IMR-90 (cell line): ENCODE results near the gene CASP14. TPM values are rescaled to one million over a fixed set of nuclear protein-coding genes. Genes with fewer than 3 reads are reported as not detected.

Experiments
- ATAC-seq: fragments of 200-7000 bp; cut with Tn5 transposase; 2 replicates; pipeline ENCODE4 v1.9.1; 2020; ENCODE audit warnings: low read depth, mild to moderate bottlenecking, moderate library complexity
- BruUV-seq: library from RNA; stranded (reverse); fragments of 400-500 nt; replicated peaks from 2 replicates; lab custom pipeline; 2021; lab: Mats Ljungman, UMichigan
- CTCF ChIA-PET: fragments of 300-600 bp; formaldehyde crosslinking; extraction: SDS; loops from one replicate; lab custom pipeline; 2021; ENCODE audit warnings: antibody characterized with exemption; lab: Yijun Ruan, JAX
- POLR2A ChIA-PET: fragments of 300-600 bp; sonication (Branson Sonifier 250); formaldehyde crosslinking; loops from one replicate; lab custom pipeline; 2022; ENCODE audit warnings: antibody characterized with exemption; ENCODE audit not compliant: unreplicated experiment; lab: Charles Lee
- DNase-seq: peaks from one replicate; pipeline ENCODE4 v3.0.0; 2013
- H2AFZ ChIP-seq: replicated peaks from 2 replicates; pipeline ENCODE3; 2013; ENCODE audit warnings: low read length, mild to moderate bottlenecking; ENCODE audit not compliant: poor library complexity
- H2AK5ac ChIP-seq: 2 replicates; pipeline ENCODE4 v1.6.1; 2013; ENCODE audit warnings: low read depth, low read length, inconsistent platforms
- H2AK9ac ChIP-seq: replicated peaks from 2 replicates; pipeline ENCODE3; 2013; ENCODE audit warnings: mild to moderate bottlenecking, low read depth, low read length, moderate library complexity; ENCODE audit not compliant: poor library complexity
- H2BK120ac ChIP-seq: 2 replicates; pipeline ENCODE4 v1.6.1; 2013; ENCODE audit warnings: low read depth, low read length, inconsistent platforms
- H2BK15ac ChIP-seq: 3 replicates; pipeline ENCODE4 v1.6.1; 2013; ENCODE audit warnings: low read depth, low read length, inconsistent platforms
- H2BK20ac ChIP-seq: 2 replicates; pipeline ENCODE4 v1.6.1; 2013; ENCODE audit warnings: low read depth, mild to moderate bottlenecking, inconsistent platforms, low read length, moderate library complexity
- H2BK5ac ChIP-seq: 2 replicates; pipeline ENCODE4 v1.6.1; 2013; ENCODE audit warnings: mild to moderate bottlenecking, low read depth, low read length, inconsistent platforms; ENCODE audit not compliant: poor library complexity, severe bottlenecking
- H3K14ac ChIP-seq: replicated peaks from 2 replicates; pipeline ENCODE4 v1.6.1; 2013; ENCODE audit warnings: low read depth, low read length, inconsistent platforms
- H3K18ac ChIP-seq: 2 replicates; pipeline ENCODE4 v1.6.1; 2013; ENCODE audit warnings: low read depth, low read length, control low read depth
- H3K23ac ChIP-seq: 2 replicates; pipeline ENCODE4 v1.6.1; 2013; ENCODE audit warnings: low read depth, low read length, inconsistent platforms
- H3K27ac ChIP-seq: 2 replicates; pipeline ENCODE4 v1.5.1; 2013; ENCODE audit warnings: mild to moderate bottlenecking, control low read depth, low read length; ENCODE audit not compliant: insufficient read depth
- H3K27me3 ChIP-seq: 2 replicates; pipeline ENCODE4 v1.6.1; 2013; ENCODE audit warnings: low read length; ENCODE audit not compliant: control insufficient read depth, insufficient read depth
- H3K36me3 ChIP-seq: 2 replicates; pipeline ENCODE4 v1.6.1; 2013; ENCODE audit warnings: low read length, mixed read lengths; ENCODE audit not compliant: control insufficient read depth, insufficient read depth
- H3K4ac ChIP-seq: 2 replicates; pipeline ENCODE4 v1.6.1; 2013; ENCODE audit warnings: low read depth, low read length, inconsistent platforms
- H3K4me1 ChIP-seq: 2 replicates; pipeline ENCODE4 v1.6.1; 2013; ENCODE audit warnings: low read length, mixed read lengths; ENCODE audit not compliant: control insufficient read depth, insufficient read depth
- H3K4me2 ChIP-seq: 2 replicates; pipeline ENCODE4 v1.6.1; 2013; ENCODE audit warnings: low read depth, mild to moderate bottlenecking, control low read depth, low read length, moderate library complexity
- H3K4me3 ChIP-seq: 2 replicates; pipeline ENCODE4 v1.5.1; 2013; ENCODE audit warnings: low read depth, mild to moderate bottlenecking, control low read depth, low read length, moderate library complexity; ENCODE audit not compliant: insufficient read depth
- H3K56ac ChIP-seq: 2 replicates; pipeline ENCODE4 v1.6.1; 2013; ENCODE audit warnings: low read length, inconsistent platforms; ENCODE audit not compliant: insufficient read depth; ENCODE audit errors: extremely low read depth
- H3K79me1 ChIP-seq, 2 experiments: 2 replicates each; pipeline ENCODE4 v1.6.1; 2013; ENCODE audit warnings: low read length in 2 of 2, inconsistent platforms in 1 of 2, low read depth in 1 of 2
- H3K9ac ChIP-seq: 2 replicates; pipeline ENCODE4 v1.6.1; 2013; ENCODE audit warnings: low read depth, low read length, control low read depth
- H3K9me1 ChIP-seq: 2 replicates; pipeline ENCODE4 v1.6.1; 2013; ENCODE audit warnings: low read length, inconsistent platforms; ENCODE audit not compliant: insufficient read depth
- H3K9me3 ChIP-seq: 2 replicates; pipeline ENCODE4 v1.6.1; 2013; ENCODE audit warnings: low read length; ENCODE audit not compliant: control insufficient read depth, insufficient read depth
- H4K20me1 ChIP-seq: 2 replicates; pipeline ENCODE4 v1.6.1; 2013; ENCODE audit warnings: low read length, inconsistent platforms; ENCODE audit not compliant: insufficient read depth
- H4K5ac ChIP-seq: 2 replicates; pipeline ENCODE4 v1.6.1; 2013; ENCODE audit warnings: mild to moderate bottlenecking, low read depth, low read length, control low read depth
- H4K8ac ChIP-seq, 2 experiments: 2 replicates each; pipeline ENCODE4 v1.6.1; 2013; ENCODE audit warnings: low read depth in 2 of 2, low read length in 2 of 2, control low read depth in 1 of 2, inconsistent platforms in 1 of 2
- H4K91ac ChIP-seq: 2 replicates; pipeline ENCODE4 v1.6.1; 2013; ENCODE audit warnings: low read depth, low read length, inconsistent platforms; ENCODE audit not compliant: insufficient read depth
- CEBPB ChIP-seq: IDR thresholded peaks from 2 replicates; pipeline ENCODE4 v1.6.1; 2012; ENCODE audit warnings: low read depth, low read length, improper control_type of control experiment
- ELK1 ChIP-seq: fragments of 150-350 bp; IDR thresholded peaks from 2 replicates; pipeline ENCODE4 v1.6.1; 2016; ENCODE audit warnings: low read depth, mild to moderate bottlenecking, low read length, moderate library complexity, borderline replicate concordance
- WGBS, 2 experiments: methylation state at CpG; one replicate each; pipeline versions ENCODE4 v1.1.5 to v1.1.7; 2013; ENCODE audit warnings: missing lambda C conversion rate in 2 of 2; ENCODE audit not compliant: insufficient read length in 1 of 2; ENCODE audit errors: extremely low coverage in 2 of 2; 5-methylcytosine and 5-hydroxymethylcytosine counted together
- dilution Hi-C: fragments of 300-500 bp; cut with HindIII; formaldehyde crosslinking; loops from one replicate; pipeline ENCODE4 v1.14.3; 2018; ENCODE audit warnings: low sequenced_read_pairs; ENCODE audit not compliant: unreplicated experiment
- in situ Hi-C: fragments of 300-500 bp; cut with MboI; formaldehyde crosslinking; loops from 3 replicates; pipeline ENCODE4 v1.14.3; 2019; ENCODE audit warnings: low sequenced_read_pairs, inconsistent platforms, mixed read lengths
- intact Hi-C: fragments of 100-400 bp; cut with micrococcal nuclease; formaldehyde crosslinking; loops from 2 replicates; pipeline ENCODE4 v1.10.0; 2022
- polyA plus RNA-seq, 3 experiments: library from polyadenylated mRNA; depleted of rRNA; stranded (reverse); fragments of >200 nt; gene quantifications; 2 replicates each; pipeline ENCODE4 v1.2.3, GENCODE V29; 2012; ENCODE audit warnings: low replicate concordance in 1 of 3
- total RNA-seq: library from RNA; depleted of rRNA; stranded (reverse); fragments of >200 nt; gene quantifications from 2 replicates; pipeline ENCODE4 v1.2.3, GENCODE V29; 2012

CASP14 gene
- total and polyA plus RNA-seq, 2 of the 4 experiments (the other 2 are of a cell fraction), result not detected

GRCh38 chr19:15050639-15051038, 1.4 kb downstream of the CASP14 start:
- H2AK5ac ChIP-seq, result no peak overlapping the region
- no peak overlapping the region for H2BK120ac ChIP-seq
- ATAC-seq, result no peak
- no peak overlapping the region for H4K91ac ChIP-seq
- no peak overlapping the region for H3K27ac ChIP-seq
- H3K36me3 ChIP-seq, result no peaks in the 10 kb centered on the region
- dilution Hi-C loops (no loop called here), intact Hi-C loops (no loop called here), in situ Hi-C loops (no loop called here)
- no peak overlapping the region for H2AK9ac ChIP-seq
- no peak overlapping the region for H3K23ac ChIP-seq
- no peaks in the 10 kb centered on the region for H4K20me1 ChIP-seq
- 73 to 100% methylated on average over 1 to 2 of the region's 2 CpGs for WGBS, 2 experiments
- no peak overlapping the region for H3K4me3 ChIP-seq
- H2BK5ac ChIP-seq, result no peak overlapping the region
- no peaks in the 10 kb centered on the region; the same call in 1 of the 2 replicates for H3K9me3 ChIP-seq
- no peaks in the 10 kb centered on the region for H3K79me1 ChIP-seq
- BruUV-seq, result no TSS peak
- TF ChIP-seq ELK1 (no peak), CEBPB (no peak)
- H2AFZ ChIP-seq, result no peak overlapping the region
- H3K56ac ChIP-seq, result no peak overlapping the region
- no peak overlapping the region for H3K14ac ChIP-seq
- no peak overlapping the region for H3K4me2 ChIP-seq
- H3K18ac ChIP-seq, result no peak overlapping the region
- no peak overlapping the region for H4K8ac ChIP-seq
- no peak overlapping the region for H3K4ac ChIP-seq
- no peak overlapping the region for H2BK20ac ChIP-seq
- H3K27me3 ChIP-seq, result no peaks in the 10 kb centered on the region
- no peaks in the 10 kb centered on the region for H3K9me1 ChIP-seq
- no peaks in the 10 kb centered on the region for H3K4me1 ChIP-seq
- no peak overlapping the region for H2BK15ac ChIP-seq
- H3K9ac ChIP-seq, result no peak overlapping the region
- ChIA-PET CTCF (no interaction called here), POLR2A (interaction anchor here (0.5 kb wide), 1 partner anchor 10 kb away, joined by 15 read pairs; no protein-coding TSS in a partner anchor)
- no peak for DNase-seq
- H4K5ac ChIP-seq, result no peak overlapping the region
